Heart right ventricle (tissue), 16 donors: ENCODE measurements around the gene ADIPOR1. TPM values are rescaled to one million over a fixed set of nuclear protein-coding genes. Genes with fewer than 3 reads are reported as not detected.
A peak's percentile ranks its signal among the peaks of the same experiment; 100 is the strongest.
"Not testable (repeated sequence)": the region's sequence is repeated elsewhere in the genome, so short reads cannot be mapped to it uniquely, and the experiment has no call there.

ENCODE experiments used
- ATAC-seq, 8 donors: fragments of 200-7000 bp; cut with Tn5 transposase; one replicate each; pipeline ENCODE4 v1.9.1; 2020; ENCODE audit warnings: mild to moderate bottlenecking in 8 of 8, moderate library complexity in 8 of 8, moderate number of reproducible peaks in 1 of 8
- DNase-seq, 2 donors: peaks; one replicate each; pipeline ENCODE4 v3.0.0-alpha.2; 2020
- H3K27ac ChIP-seq, 10 donors: fragments of 200-600 bp; sonication (generic) in 2 of 10; one replicate each; pipeline versions ENCODE4 v1.5.0 to v1.8.0; 2020 to 2022; ENCODE audit warnings: mild to moderate bottlenecking in 3 of 10
- H3K27me3 ChIP-seq, 7 donors: fragments of 200-600 bp; one replicate each; pipeline ENCODE4 v1.8.0; 2021 to 2022; ENCODE audit warnings: mild to moderate bottlenecking in 2 of 7
- H3K36me3 ChIP-seq, 9 donors: fragments of 200-600 bp; sonication (generic) in 1 of 9; one replicate each; pipeline versions ENCODE4 v1.5.0 to v1.8.0; 2020 to 2022; ENCODE audit warnings: mild to moderate bottlenecking in 2 of 9
- H3K4me1 ChIP-seq, 9 donors: fragments of 200-600 bp; sonication (generic) in 1 of 9; one replicate each; pipeline versions ENCODE4 v1.5.0 to v1.8.0; 2020 to 2022; ENCODE audit warnings: mild to moderate bottlenecking in 4 of 9
- H3K4me3 ChIP-seq, 10 donors: fragments of 200-600 bp; sonication (generic) in 2 of 10; one replicate each; pipeline versions ENCODE4 v1.5.0 to v1.8.0; 2020 to 2022; ENCODE audit warnings: mild to moderate bottlenecking in 7 of 10, moderate library complexity in 2 of 10
- H3K9me3 ChIP-seq, 11 donors: fragments of 200-600 bp in 10 of 11; sonication (generic) in 2 of 11; one replicate each; pipeline versions ENCODE4 v1.5.0 to v1.8.0; 2013 to 2022; ENCODE audit warnings: mild to moderate bottlenecking in 2 of 11, control low read depth in 1 of 11, moderate library complexity in 1 of 11
- CTCF ChIP-seq, 9 donors: fragments of 200-600 bp; sonication (generic) in 2 of 9; IDR thresholded peaks; one replicate each; pipeline versions ENCODE4 v1.5.0 to v1.8.0; 2021 to 2022; ENCODE audit warnings: antibody characterized with exemption in 9 of 9, mild to moderate bottlenecking in 5 of 9, moderate library complexity in 1 of 9
- WGBS, 2 donors: extraction: QIAGEN DNeasy Blood & Tissue Kit; methylation state at CpG; one replicate each; pipeline ENCODE4 v1.1.7; 2013; ENCODE audit warnings: inconsistent platforms in 1 of 2; 5-methylcytosine and 5-hydroxymethylcytosine counted together
- intact Hi-C, 10 donors: fragments of 100-400 bp; cut with DNase I; formaldehyde crosslinking; loops; one replicate each; pipeline versions ENCODE4 v1.11.1 to v1.14.2; 2022
- polyA plus RNA-seq, 2 donors: library from polyadenylated mRNA; stranded (reverse); fragments of 200-250 nt; gene quantifications; one replicate each; pipeline ENCODE4 v1.2.3, GENCODE V29; 2013
- total RNA-seq, 10 donors: library from RNA; stranded (reverse); fragmentation: NEBNext Ultra II Directional in 3 of 10; extraction: Animal tissue kit (Norgen Biotek cat#: 25700) in 3 of 10; gene quantifications; one replicate each; pipeline versions ENCODE4 v1.2.1 to v1.2.4, GENCODE V29; 2021 to 2023
- donor health status: Arrhythmogenic right ventricular cardiomyopathy.
- donor health status: ischemic (EF 13 %, LVEDD 7.1; RV severe dilation, severe dysfunction).
- donor health status: healthy with polysubstance abuse.
- donor health status: DM: no; HTN: yes; CAD: no.
- donor health status: DM: no; HTN: no; CAD: no.
- donor health status: ischemic (EF 25% LVEDD 6.9; RV normal size, moderate dysfunction).
- donor health status: ischemic (EF 25% LVEDD 5.7; RV mildly dilated, moderate dysfunction).
- donor health status: healthy.
- donor health status: DM: yes; HTN: yes; CAD: no.
- donor health status: Ischemic cardiomyopathy.
- donor health status: ischemic (EF 35%, LVEDD 5.7; RV mildly dilated, moderate dysfunction).
- donor health status: nonischemic (EF 11% LVEDD 7.7; RV severe dilation, severe dysfunction).
- donor health status: DM: yes; HTN: yes; CAD: no.
- donor health status: PGD.
- donor health status: ischemic (EF 29% LVEDD 5.4; RV normal size, mild dysfunction).
- donor health status: nonischemic (EF 23%, LVEDD 6.1; RV moderate dilation, normal function).

Gene ADIPOR1
- total and polyA plus RNA-seq, 12 donors, result 56.3 to 117 (median 95.0) TPM

- TF ChIP-seq CTCF (IDR thresholded peaks at IDR 0.05), result no peak
- WGBS, 2 donors, result 85 to 89% methylated on average over 1 of the region's 1 CpG
- H3K9me3 ChIP-seq, result no peaks in the 10 kb centered on the region
- no peak overlapping the region for H3K4me3 ChIP-seq
- peaks cover 0 to 81% (median 59%) of the 10 kb centered on the region in 9 donors for H3K36me3 ChIP-seq
- intact Hi-C loops, result no loop called here
- DNase-seq (no peak), ATAC-seq (no peak)
- H3K27me3 ChIP-seq, result no peaks in the 10 kb centered on the region
- H3K4me1 ChIP-seq, result no peaks in the 10 kb centered on the region
- no peak overlapping the region for H3K27ac ChIP-seq
Observed at GRCh38 chr1:202942426-202942825, 15.7 kb downstream of the ADIPOR1 start.

GRCh38 chr1:202941372-202941771, 16.7 kb downstream of the ADIPOR1 start:
- H3K36me3 ChIP-seq, result peaks cover 0 to 70% (median 52%) of the 10 kb centered on the region in 9 donors
- 78 to 84% methylated on average over 4 of the region's 4 CpGs for WGBS, 2 donors
- intact Hi-C loops, result no loop called here
- DNase-seq (no peak), ATAC-seq (no peak)
- TF ChIP-seq CTCF (IDR thresholded peaks at IDR 0.05), result no peak
- no peak overlapping the region for H3K27ac ChIP-seq
- H3K9me3 ChIP-seq, result no peaks in the 10 kb centered on the region
- no peaks in the 10 kb centered on the region for H3K27me3 ChIP-seq
- no peak overlapping the region for H3K4me3 ChIP-seq
- H3K4me1 ChIP-seq, result no peaks in the 10 kb centered on the region

GRCh38 chr1:202940561-202940960, 17.6 kb downstream of the ADIPOR1 start:
- no peak for TF ChIP-seq CTCF (IDR thresholded peaks at IDR 0.05)
- no peak for DNase-seq
- Histone ChIP-seq H3K9me3 (no peaks in the 10 kb centered on the region), H3K4me1 (no peaks in the 10 kb centered on the region), H3K27me3 (no peaks in the 10 kb centered on the region), H3K27ac (no peak overlapping the region), H3K36me3 (peaks cover 0 to 62% (median 47%) of the 10 kb centered on the region in 9 donors), H3K4me3 (no peak overlapping the region)
- no peak for ATAC-seq
- intact Hi-C loops, result no loop called here

- H3K4me3 ChIP-seq, result no peak overlapping the region
- 59 to 64% methylated on average over 5 of the region's 5 CpGs for WGBS, 2 donors
- H3K27ac ChIP-seq, result no peak overlapping the region
- TF ChIP-seq CTCF (IDR thresholded peaks at IDR 0.05), result no peak
- no peaks in the 10 kb centered on the region for H3K27me3 ChIP-seq
- intact Hi-C loops, result no loop called here
- DNase-seq, result no peak
- no peaks in the 10 kb centered on the region for H3K4me1 ChIP-seq
- ATAC-seq, result peak in 5 of 8 donors; percentile 28 to 73 (median 38)
- peaks cover 0 to 40% (median 26%) of the 10 kb centered on the region in 9 donors for H3K36me3 ChIP-seq
- no peaks in the 10 kb centered on the region for H3K9me3 ChIP-seq
Observed at GRCh38 chr1:202938287-202938925, 19.7 kb downstream of the ADIPOR1 start.

- H3K27ac ChIP-seq, intact Hi-C loops, DNase-seq, H3K4me3 ChIP-seq, ATAC-seq, H3K4me1 ChIP-seq, H3K27me3 ChIP-seq: not testable (repeated sequence)
- WGBS, 2 donors, result 80 to 100% methylated on average over 1 of the region's 6 CpGs
- H3K9me3 ChIP-seq, result peaks cover 0 to 13% (median 0%) of the 10 kb centered on the region in 11 donors
- peaks cover 0 to 20% (median 9%) of the 10 kb centered on the region in 9 donors for H3K36me3 ChIP-seq
Observed at GRCh38 chr1:202936409-202936808, 21.7 kb downstream of the ADIPOR1 start.
